HG02678 (cell line): Measurements from ENCODE around the gene TMEM123.
"Not testable (repeated sequence)": the region's sequence is repeated elsewhere in the genome, so short reads cannot be mapped to it uniquely, and the experiment has no call there.

Experiments used
- ATAC-seq: cut with Tn5 transposase; IDR thresholded peaks from one replicate; pipeline ENCODE4 v1.9.1; 2021; ENCODE audit warnings: mild to moderate bottlenecking, moderate library complexity; ENCODE audit not compliant: unreplicated experiment

TMEM123 gene

DNA sequence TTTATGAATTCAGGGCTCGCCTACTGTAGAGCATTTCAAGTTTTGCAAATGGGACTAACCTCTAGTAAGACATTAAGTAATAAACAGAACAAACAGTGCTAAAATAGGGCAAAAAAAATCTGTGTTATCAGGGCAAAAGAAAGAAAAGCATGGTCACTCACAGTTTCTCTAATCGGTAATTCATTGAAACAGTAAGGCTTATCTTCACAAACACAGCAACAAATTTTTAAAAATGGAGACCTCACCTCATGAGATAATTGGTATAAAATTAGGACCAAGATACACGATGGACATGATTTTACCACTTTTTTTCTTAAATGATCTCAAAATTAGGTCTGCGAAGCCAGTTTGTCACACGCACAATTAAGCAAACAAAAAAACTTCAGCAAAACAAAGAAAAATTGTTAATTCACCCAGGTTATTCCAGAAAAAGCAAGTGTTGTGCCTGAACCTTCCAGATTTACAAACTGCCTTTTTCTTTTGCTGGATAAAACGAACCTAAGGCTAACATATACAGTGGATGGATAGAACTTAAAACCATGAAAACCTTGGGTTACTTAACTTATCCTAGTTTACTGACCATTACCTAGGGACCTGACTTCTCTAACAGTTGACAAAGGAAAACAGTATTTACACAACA, 1.4 kb downstream of the TMEM123 start:
- ATAC-seq: no peak

DNA sequence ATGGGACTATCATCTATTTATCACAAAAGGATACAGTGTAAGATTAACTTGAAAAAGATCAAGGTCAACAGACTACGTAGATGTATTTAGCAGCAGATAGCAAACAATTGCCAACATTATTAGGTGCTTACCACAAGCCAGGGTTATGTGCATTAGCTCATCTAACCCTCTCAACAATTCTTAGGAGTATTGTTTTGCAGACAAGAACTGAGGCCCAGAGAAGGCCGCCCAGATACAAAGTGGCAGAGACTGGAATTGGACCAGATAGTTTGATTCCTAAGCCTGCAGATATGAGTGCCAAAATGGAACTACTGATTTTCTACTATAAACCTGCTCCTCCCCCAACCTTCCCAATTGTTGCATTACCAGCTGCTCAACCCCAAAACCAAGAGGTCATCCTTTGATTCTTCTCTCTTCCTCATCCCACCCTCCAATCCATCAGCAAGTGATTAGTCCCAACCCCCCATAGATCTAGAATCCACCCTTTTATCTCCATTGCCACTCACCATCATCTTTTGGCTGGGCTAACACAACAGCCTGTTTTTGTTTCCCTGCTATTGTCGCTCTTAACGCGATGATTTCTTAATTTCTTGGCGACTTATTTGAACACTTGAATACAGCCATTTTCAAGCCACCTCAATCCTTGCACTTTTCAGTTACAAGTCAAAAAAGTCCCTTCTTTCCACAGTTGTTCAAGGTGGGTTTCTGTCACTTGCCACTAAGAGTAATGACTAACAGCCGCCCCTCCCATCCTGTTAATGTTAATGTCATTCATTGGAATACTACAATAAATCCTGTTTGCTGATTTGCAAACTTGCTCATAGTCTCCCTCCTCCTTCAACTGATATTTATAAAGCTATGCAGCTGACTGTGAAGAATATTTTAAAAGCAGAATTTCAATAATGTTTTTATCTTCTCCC, 2.7 kb downstream of the TMEM123 start:
- no peak for ATAC-seq

DNA sequence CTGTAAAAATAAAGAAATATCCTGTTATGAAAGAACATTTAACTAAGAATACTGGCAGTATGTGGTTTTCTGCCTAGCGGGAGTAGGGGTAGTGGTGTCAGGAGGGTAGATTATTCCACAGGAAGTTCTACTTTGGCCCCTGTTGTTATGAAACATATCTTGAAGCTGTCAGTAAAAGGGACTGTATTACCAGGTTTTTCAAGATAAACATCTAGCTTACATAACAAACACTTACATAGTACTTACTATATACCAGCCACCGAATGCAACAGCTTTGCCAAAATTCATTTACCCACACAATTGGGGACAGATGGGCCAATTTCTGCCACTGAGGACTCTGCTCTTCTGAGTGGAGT, 3.7 kb downstream of the TMEM123 start:
- no peak for ATAC-seq

DNA sequence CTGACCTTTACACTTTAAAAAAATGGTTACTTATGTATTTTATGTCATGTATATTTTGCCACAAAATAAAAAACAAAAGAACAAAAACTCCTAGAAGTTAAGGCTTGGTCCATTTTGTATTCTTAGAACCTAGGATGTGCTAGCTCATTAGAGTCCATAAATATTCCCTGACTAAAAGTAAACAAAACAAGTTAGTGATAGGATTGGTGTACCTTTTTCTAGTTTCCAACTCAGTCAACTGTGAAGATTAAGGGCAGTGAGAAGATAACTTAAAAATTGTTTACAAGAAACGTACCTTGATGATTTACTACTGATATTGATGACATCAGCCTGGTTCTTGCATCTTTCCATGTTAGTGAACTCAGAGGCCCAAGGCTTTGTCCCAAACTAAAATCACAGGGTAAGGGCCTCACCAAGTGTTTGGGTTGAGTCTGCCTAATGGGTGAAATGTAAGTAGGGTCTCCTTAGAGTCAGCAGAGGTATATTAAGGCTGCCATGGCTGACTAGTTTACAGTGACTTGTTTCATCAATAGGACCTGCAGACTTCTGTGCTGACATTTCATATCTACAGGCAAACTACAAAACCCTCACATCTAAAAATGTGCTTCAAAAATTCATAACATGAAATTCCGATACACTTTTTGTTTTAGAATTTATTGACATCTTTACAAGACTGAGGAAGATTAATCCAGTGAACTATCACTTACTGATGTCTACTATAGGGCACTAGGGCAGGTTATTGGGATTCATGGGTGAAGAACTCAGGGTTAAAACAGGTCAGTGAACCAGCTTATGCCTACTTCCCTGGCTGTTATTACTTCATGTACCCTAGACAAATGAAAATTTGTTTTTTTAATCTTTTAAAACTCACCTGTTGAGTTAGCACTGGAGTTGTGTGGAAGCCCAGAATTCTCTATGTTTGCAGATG, 4.4 kb downstream of the TMEM123 start:
- ATAC-seq: no peak

DNA sequence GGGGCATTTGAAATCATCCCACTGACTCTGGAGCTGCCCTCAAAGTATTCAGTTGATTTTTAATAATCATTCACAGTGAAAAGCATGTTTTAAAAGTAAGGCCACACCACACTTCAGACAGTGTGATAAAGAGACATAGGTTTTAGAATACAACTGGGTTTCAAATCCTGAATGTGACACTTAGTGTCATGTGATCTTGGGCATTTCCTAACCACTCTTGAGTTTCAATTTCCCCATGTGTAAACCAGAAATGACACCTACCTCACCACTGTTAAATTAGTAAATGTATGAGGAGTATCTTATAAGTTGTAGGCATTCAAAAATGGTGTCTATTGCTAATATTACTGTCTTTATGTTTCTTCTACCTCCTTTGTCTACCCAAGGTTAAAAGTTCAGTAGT, 5.4 kb downstream of the TMEM123 start:
- peak; percentile 34 for ATAC-seq

DNA sequence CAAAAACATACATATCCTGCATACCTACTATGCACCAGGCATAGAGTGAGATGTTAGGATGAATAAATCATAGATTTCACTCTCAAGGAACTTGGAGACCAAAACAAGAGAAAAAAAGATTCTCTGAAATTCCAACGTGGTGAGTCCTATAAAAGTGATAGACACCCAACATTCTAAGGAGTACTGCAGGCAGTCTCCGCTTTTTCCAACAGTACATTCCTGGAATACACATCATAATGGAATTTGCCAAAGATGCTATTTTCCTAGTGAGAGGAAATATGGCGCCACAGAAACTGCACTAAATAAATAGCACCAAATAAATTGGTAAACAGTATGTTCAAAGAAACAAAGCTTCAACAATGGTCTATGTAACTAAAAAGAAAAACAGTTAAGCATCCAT, 6.0 kb downstream of the TMEM123 start:
- ATAC-seq: no peak

DNA sequence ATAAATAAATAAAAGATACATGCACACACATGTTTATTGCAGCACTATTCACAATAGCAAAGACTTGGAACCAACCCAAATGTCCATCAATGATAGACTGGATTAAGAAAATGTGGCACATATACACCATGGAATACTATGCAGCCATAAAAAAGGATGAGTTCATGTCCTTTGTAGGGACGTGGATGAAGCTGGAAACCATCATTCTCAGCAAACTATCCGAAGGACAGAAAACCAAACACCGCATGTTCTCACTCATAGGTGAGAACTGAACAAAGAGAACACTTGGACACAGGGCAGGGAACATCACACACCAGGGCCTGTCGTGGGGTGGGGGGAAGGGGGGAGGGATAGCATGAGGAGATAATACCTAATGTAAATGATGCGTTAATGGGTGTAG, 7.9 kb downstream of the TMEM123 start:
- not testable (repeated sequence) for ATAC-seq

DNA sequence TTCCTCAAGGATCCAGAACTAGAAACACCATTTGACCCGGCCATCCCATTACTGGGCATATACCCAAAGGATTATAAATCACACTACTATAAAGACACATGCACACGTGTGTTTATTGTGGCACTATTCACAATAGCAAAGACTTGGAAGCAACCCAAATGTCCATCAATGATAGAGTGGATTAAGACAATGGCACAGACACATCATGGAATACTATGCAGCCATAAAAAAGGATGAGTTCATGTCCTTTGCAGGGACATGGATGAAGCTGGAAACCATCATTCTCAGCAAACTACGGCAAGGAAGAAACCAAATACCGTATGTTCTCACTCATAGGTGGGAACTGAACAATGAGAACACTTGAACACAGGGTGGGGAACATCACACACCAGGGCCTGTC, 8.4 kb downstream of the TMEM123 start:
- not testable (repeated sequence) for ATAC-seq

DNA sequence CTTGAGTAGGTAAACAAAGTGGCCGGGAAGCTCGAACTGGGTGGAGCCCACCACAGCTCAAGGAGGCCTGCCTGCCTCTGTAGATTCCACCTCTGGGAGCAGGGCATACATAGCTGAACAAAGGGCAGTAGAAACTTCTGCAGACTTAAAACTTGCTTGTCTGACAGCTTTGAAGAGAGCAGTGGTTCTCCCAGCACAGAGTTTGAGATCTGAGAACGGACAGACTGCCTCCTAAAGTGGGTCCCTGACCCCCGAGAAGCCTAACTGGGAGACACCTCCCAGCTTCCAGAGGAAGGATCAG, 13.6 kb downstream of the TMEM123 start:
- not testable (repeated sequence) for ATAC-seq

DNA sequence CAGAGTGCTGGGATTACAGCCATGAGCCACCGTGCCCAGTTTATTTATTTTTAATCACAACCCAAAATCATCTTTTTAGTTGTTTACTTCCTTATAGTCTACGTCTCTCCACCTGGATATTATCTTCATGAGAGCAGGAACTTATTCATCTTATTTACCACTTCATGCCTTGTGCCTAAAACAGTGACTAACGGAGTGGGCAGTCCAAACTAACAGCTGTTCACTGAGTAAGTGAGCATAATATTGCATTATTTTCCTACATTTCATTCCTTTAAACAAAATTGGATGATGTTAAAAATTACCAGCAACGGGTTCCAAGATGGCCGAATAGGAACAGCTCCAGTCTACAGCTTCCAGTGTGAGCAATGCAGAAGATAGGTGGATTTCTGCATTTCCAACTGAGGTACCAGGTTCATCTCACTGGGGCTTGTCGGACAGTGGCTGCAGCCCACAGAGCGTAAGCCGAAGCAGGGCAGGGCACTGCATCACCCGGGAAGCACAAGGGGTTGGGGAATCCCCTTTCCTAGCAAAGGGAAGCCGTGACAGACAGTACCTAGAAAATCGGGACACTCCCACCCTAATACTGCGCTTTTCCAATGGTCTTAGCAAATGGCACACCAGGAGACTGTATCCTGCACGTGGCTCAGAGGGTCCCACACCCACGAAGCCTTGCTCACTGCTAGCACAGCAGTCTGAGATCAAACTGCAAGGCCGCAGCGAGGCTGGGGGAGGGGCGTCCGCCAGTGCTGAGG, 14.1 kb downstream of the TMEM123 start:
- ATAC-seq: no peak

DNA sequence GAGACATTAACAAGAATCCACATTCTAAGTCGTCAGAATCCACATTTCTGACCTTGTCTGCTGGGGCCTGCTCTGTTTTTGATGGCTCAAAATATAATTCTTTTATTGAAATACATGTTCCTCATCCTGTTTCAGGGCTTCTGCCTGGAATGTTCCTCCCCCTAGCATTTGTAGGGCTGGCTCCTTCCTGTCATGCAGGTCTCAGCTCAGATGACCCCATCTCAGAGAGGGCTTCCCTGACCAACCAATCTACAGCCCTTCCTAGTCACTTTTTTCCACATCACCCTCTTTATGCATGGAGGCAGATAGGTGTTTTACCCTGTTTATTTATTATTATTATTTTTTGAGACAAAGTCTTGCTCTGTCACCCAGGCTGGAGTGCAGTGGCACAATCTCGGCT, 14.8 kb downstream of the TMEM123 start:
- ATAC-seq: no peak

DNA sequence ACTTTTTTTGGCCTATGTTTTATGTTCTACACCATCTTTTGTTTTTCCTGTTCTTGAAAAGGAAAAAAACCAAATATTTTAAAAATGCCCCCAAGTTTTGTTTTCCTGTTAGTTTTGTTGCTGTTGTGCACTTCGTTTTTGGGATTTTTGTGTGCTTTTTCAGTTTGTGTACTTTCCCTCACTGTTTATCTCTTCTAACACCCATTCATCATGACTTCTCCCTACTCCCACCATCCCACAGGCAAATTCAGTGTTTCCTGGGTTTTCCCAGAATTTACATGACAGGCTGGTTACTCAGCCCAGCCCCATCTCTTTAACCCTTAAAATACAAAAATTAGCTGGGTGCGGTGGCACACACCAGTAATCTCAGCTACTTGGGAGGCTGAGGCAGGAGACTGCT, 15.6 kb downstream of the TMEM123 start:
- no peak for ATAC-seq

DNA sequence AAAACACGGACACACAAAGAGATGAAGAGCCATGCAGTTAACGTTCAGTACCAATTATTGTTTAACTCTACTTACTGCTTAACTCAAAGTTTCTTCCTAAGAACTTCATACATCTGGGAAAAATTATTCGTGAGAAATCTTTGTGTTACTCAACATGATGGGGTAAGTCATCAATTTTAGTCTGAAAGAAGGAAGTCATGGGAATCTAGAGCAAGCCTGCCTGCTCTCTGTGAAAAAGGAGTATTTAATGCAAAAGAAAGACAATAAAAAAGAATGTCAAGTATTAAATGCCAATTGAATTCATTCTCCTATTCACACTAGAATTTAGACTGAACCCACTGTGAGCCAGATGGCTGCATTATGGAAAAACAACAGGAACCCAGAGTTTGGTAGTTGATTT, 16.0 kb downstream of the TMEM123 start:
- ATAC-seq: no peak

DNA sequence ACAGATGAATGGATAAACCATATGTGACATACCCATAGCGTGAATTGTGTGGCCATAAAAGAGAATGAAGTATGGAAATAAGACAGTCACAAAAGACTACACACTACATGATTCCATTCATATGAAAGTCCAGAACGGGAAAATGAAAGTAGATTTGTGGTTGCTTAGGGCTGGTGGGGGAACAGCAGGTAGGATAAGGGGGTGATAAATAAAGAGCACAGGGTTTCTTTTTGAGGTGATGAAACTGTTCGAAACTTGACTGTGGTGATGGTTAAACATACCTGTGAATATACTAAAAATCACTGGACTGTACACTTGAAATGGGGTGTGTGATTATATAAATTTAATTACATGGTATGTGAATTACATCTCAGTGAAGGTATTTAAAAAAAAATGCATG, 16.9 kb downstream of the TMEM123 start:
- no peak for ATAC-seq

DNA sequence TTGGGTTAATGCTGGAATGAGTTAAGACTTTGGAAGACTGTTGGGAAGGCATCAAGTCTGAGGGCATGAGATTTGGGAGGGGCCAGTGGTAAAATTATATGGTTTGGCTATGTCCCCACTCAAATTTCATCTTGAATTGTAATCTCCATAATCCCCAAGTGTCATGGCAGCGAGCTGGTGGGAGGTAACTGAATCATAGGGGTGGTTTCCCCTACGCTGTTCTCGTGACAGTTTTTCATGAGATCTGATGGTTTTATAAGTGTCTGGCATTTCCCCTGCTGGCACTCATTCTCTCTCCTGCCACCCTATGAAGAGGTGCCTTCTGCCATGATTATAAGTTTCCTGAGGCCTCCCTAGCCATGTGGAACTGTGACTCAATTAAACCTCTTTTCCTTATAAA, 19.0 kb downstream of the TMEM123 start:
- not testable (repeated sequence) for ATAC-seq

DNA sequence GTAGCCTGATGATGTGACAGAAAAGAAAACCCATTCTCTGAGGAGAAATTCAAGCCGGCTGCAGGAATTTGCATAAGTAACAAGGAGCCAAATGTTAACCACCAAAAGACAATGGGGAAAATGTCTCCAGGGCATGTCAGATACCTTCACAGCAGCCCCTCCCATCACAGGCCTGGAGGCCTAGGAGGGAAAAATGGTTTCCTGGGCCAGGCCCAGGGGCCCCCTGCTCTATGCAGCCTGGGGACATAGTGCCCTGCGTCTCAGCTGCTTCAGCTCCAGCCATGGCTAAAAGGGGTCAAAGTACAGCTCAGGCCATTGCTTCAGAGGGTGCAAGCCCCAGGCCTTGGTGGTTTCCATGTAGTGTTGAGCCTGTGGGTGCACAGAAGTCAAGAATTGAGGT, 20.0 kb downstream of the TMEM123 start:
- ATAC-seq: not testable (repeated sequence)

DNA sequence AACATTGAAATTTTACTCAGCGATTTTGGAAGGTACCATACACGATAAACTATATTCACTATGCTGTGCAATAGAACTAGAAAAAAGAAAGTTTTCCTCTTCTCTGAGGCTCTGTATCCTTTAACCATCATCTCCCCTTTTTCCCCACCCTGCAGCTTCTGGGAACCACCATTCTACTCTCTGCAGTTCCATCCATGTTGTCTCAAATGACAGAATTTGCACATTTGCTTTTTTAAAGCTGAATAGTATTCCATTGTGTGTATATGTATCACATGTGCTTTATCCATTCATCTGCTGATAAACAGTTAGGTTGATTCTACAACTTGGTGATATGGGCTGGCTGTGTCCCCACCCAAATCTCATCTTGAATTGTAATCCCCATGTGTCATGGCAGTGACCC, 21.2 kb downstream of the TMEM123 start:
- no peak for ATAC-seq

DNA sequence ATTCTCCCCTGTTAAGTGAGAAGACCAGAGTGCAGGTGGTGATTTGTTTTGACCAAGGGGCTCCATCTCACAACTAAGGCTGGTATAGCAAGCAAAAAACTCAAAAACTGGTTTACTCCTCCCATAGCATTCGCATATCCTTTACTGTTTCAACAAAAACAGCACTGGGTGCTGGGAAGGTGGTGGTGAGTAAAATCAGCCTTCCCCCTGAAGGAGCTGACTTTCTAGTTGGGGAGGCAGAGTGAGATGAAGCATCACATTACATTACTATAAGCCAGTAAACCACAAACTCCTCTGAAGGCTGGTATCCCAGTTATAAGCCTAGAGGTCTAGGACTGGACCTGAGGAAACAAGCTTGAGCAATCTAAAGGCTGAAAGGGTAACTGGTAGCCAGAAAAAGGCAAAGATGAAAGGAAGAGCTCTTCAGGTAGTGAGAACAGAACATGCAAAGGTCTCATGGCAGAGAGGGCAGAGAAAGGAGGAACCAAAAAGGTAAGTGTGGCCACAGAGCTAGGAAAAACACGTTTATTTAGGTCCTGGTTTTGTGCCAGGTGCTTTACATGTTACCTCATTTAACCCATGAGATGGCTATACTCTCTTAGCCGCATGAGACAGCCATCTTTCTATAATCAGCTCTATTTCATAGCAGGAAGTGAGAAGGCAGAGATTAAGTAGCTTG, 22.3 kb downstream of the TMEM123 start:
- peak; percentile 88 for ATAC-seq

DNA sequence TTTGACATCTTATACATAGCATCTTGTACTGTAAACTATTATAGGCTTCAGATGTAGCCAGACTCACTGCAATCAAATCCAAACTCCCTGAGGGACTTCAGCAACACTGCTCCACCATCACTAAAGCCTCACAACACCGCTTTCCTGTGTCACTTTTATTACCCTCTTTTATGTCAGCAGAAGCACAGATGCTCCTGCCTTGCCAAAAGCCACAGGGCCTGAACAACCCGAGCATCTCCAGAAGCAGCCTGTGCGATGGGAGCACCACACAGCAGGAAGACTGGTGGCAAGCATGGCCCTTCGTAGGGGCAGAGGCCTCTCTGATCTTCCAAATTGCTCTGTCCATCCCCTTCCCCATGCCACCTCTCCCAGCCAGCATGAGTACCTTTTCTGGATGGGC, 22.9 kb downstream of the TMEM123 start:
- ATAC-seq: no peak

DNA sequence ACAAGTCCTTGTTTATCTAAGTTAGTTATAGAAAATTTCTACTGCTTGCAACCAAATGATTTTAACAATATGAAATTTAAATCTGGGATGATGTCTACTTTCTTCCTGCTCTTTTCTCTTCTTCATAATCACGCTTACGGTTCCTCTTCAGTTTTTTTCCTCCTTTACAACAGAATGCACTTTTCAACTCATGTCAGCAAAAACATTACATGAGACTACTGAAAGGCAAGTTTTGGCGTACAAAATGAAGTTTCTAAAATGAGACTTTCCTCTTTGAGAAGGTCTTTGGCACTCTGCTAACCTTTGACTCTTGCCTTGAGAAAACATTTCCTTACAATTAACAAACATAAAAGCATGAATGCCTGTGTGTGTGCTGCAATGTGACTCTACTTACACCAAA, 23.3 kb downstream of the TMEM123 start:
- no peak for ATAC-seq
